Measurements from ENCODE around the gene RAPGEF2.

The RAPGEF2 gene

GRCh38 chr4:159289682-159290081 lies 186.8 kb downstream of the RAPGEF2 start:
- H3K4me3 ChIP-seq (ENCODE audit: low read depth, low read length) = no peak overlapping the region
- no peak for DNase-seq (ENCODE audit: low read depth)
- TF ChIP-seq MAX (IDR thresholded peaks at IDR 0.05; ENCODE audit: low read depth, low read length) = no peak
- TF ChIP-seq CTCF (IDR thresholded peaks at IDR 0.05; ENCODE audit: low read depth, low read length) = no peak

DNA sequence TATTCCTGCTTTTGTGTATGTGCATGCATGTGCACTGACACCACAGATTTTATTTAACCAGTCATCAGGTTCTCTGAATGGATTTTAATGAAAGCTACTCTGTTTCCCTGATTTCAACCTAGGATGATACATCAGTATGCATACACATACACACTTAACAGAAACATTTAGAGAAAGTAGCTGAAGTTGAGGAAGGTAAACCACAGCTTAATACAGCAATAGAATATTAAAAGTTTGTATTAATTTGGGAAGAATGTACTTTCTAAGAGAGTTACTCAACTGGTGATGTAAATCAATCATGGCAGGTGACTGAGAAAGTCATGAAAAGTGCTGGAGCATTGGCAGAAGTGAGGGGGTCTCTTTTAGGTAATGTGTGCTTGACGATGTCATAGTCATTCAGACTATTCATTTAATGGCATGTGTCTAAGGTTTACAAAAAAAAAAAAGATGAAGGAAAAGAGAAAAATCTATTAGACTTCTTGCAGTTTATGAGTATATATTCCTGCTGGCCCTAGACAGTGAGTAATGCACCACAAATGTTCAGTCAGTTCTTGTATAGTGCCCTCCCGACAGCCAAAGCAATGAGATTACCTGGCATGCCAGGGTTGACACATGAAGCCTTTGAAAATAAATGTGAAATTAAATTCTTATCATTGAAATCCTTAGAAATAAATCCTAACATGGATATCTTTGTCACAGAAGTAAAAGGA lies 187.6 kb downstream of the RAPGEF2 start:
- DNase-seq (ENCODE audit: low read depth) = no peak
- TF ChIP-seq POLR2A (IDR thresholded peaks at IDR 0.05; ENCODE audit: extremely low read depth, insufficient read length) (no peak), MAX (IDR thresholded peaks at IDR 0.05; ENCODE audit: low read depth, low read length) (no peak), CTCF (IDR thresholded peaks at IDR 0.05; ENCODE audit: low read depth, low read length) (no peak), MYC (IDR thresholded peaks at IDR 0.05; ENCODE audit: low read depth, low read length) (no peak)
- no peak overlapping the region for H3K4me3 ChIP-seq (ENCODE audit: low read depth, low read length)

DNA sequence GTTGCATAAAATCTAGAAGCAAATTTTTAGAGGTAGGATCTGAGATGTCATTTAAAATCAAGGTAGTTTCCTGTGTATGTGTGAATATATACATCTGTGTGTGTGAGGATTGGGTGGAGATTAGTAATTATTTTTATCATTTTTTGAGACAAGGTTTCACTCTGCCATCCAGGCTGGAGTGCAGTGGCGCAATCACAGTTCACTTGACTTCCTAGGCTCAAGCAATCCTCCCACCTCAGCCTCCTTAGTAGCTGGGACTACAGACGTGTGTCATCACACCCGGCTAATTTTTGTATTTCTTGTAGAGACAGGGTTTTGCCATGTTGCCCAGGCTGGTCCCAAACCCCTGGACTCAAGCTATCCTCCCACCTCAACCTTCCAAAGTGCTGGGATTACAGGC lies 188.3 kb downstream of the RAPGEF2 start:
- H3K4me3 ChIP-seq (ENCODE audit: low read depth, low read length) = no peak overlapping the region
- TF ChIP-seq CTCF (IDR thresholded peaks at IDR 0.05; ENCODE audit: low read depth, low read length) (no peak), POLR2A (IDR thresholded peaks at IDR 0.05; ENCODE audit: extremely low read depth, insufficient read length) (no peak), MYC (IDR thresholded peaks at IDR 0.05; ENCODE audit: low read depth, low read length) (no peak), MAX (IDR thresholded peaks at IDR 0.05; ENCODE audit: low read depth, low read length) (no peak)
- DNase-seq (ENCODE audit: low read depth) = no peak

DNA sequence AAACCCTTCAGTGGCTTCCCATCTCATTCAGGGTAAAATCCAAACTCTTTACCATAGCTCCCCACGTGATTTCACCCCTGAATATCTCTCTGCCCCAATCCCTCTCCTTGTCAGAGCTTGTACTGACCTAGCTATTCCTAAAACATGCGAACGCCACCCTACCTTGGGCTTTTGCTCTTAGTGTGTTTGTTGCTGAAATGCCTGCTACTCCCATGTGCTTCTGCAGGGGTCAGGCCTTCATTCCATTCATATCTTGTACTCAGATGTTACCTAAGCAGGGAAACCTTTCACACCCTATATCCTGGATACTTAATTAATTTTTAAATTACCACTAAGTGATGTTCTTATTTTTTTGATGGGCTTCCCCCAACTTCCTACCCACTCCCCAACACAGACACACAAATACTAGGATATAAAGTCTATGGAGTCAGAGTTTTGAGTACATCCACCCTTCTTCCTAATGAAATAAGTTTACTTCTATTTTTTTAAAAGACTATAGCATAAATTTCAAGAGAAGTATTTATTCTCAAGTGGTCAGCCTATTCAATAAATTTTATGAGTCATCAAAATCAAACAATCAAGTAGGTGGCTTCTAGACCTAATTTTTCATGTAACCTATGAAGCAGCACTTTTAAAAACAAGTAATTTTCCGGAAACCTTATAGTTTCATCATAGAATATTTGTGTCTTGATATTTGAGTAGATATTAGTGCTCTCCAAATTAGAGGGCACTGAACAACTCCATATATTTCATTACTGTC lies 189.4 kb downstream of the RAPGEF2 start:
- TF ChIP-seq MYC (IDR thresholded peaks at IDR 0.05; ENCODE audit: low read depth, low read length) (no peak), POLR2A (IDR thresholded peaks at IDR 0.05; ENCODE audit: extremely low read depth, insufficient read length) (no peak)
- no peak overlapping the region for H3K4me3 ChIP-seq (ENCODE audit: low read depth, low read length)
- no peak for DNase-seq (ENCODE audit: low read depth)

DNA sequence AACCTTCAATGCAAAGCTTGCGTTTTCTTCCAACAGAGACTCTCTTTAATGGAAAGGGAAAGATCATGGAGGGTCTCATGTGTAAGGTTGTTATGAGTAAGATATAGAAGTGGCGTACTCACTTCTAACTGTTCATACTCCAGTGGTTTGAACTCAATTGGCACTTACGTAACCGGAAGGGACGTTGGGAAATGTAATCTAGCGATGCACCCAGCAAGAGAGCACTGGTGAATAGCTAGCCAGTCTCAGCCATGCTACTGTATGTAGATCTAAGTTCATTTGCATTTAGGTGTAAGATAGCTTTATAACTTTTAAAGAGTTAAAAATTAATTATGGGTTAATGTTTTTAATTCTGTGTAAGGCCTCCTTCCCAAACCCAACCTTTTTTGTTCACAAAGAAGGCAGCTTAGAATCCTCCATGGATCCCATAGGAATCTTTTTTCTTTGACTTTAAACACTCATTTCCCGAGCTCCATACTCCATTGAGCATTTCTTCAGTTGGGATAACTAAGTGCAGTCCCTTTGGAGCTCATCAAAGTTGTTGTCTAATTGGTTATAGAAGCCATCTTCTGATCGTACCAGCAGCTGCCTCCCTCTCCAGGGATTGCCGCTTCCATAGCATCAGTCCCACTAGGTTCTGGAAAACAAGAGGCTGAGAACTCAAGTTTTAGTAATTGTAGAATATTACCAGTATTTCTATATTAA lies 191.1 kb downstream of the RAPGEF2 start:
- TF ChIP-seq MYC (IDR thresholded peaks at IDR 0.05; ENCODE audit: low read depth, low read length) (no peak), MAX (IDR thresholded peaks at IDR 0.05; ENCODE audit: low read depth, low read length) (no peak), CTCF (IDR thresholded peaks at IDR 0.05; ENCODE audit: low read depth, low read length) (no peak), POLR2A (IDR thresholded peaks at IDR 0.05; ENCODE audit: extremely low read depth, insufficient read length) (no peak)
- H3K4me3 ChIP-seq (ENCODE audit: low read depth, low read length) = no peak overlapping the region
- DNase-seq (ENCODE audit: low read depth) = peak; percentile 28

DNA sequence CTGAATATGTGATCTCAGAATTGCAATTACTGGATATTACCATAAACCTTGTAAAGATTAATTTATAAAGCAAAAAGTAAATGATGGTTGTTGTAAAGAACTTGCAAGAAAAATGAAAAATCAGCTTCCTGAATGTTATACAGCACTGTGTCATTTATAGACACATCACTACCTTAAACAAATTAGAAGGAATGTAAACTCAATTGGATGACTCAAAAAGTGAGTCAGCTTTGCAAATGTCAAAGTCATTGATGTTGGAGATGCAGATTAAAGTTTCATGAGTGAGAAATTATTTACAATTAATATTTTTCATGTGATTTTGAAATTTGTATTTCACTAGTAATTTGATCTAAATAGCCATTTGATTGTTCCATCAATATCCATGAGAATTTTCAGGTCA lies 193.2 kb downstream of the RAPGEF2 start:
- no peak overlapping the region for H3K4me3 ChIP-seq (ENCODE audit: low read depth, low read length)
- DNase-seq (ENCODE audit: low read depth) = no peak
- TF ChIP-seq CTCF (IDR thresholded peaks at IDR 0.05; ENCODE audit: low read depth, low read length) = no peak

All from NB4 (cell line).